Measurements from ENCODE around the gene PDILT.

Gene PDILT

GRCh38 chr16:20401475-20402016, 3.0 kb downstream of the PDILT start:
- DNase-seq, result no peak

DNA sequence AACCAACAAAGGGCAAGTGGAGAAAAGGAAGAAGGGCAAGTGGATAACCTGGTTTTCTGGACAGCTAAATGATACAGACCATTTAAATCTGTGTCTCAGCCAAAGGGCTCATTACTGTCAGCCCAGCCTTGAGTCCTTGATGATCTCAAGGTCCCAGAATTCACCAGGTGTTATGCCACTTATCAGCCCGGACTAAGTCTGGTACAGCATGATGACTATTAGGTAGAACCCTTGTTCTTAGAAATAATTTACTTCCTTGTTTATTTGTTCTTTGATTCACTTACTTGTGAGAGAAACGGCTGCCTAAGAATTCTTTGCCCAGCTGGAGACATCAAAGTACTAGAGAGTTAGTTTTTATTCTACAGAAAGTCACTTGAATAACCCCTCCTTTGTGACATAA, 3.5 kb downstream of the PDILT start:
- no peak for DNase-seq

DNA sequence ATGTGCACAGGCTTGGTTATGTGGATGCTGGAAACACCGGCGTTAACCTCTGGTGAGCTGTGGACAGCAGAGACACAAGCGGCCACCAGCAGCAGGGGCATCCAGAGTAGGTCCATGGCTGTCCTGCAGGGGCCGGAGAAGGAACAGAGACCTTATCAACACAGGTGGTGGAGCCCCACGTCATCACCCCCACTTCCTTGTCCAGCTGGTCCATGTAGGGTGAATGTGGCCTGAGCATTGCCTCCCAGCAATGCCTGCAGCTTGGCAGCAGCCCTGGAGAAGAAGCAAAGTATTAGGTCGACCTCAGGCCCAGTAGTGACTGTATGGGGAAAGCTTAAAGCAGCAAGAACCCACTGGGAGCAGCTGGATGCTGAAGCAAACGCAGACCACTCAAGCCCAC, 5.4 kb downstream of the PDILT start:
- DNase-seq, result no peak

GRCh38 chr16:20398603-20399002, 5.9 kb downstream of the PDILT start:
- no peak for DNase-seq

GRCh38 chr16:20397468-20398074, 7.0 kb downstream of the PDILT start:
- DNase-seq, result no peak

GRCh38 chr16:20396846-20397467, 7.6 kb downstream of the PDILT start:
- no peak for DNase-seq

GRCh38 chr16:20395946-20396345, 8.6 kb downstream of the PDILT start:
- DNase-seq, result no peak

- no peak for DNase-seq
These were observed 10.5 kb downstream of the PDILT start for GRCh38 chr16:20393801-20394577.

- no peak for DNase-seq
These were observed 13.5 kb downstream of the PDILT start for GRCh38 chr16:20391045-20391444.

DNA sequence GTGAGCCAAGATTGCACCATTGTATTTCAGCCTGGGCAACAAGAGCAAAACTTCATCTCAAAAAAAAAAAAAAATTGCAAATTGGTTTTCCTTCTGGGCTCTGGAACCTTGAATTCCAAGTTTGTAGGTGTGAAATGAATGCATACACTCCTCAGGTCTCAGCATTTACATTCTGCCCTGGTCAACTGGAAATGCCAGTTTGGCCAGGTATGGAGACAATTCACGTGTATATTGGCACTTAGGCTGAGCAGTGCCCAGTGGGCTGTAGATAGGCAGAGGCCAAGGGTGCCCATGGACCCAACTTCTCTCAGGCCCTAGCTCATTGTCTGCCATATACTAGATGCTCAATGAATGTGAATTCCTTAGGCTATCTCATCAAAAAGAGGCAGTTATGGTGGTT, 15.7 kb downstream of the PDILT start:
- DNase-seq, result no peak

- DNase-seq, result no peak
These were observed 16.6 kb downstream of the PDILT start for GRCh38 chr16:20387978-20388377.

GRCh38 chr16:20385844-20386832, 18.4 kb downstream of the PDILT start:
- peak; percentile 47 for DNase-seq

DNA sequence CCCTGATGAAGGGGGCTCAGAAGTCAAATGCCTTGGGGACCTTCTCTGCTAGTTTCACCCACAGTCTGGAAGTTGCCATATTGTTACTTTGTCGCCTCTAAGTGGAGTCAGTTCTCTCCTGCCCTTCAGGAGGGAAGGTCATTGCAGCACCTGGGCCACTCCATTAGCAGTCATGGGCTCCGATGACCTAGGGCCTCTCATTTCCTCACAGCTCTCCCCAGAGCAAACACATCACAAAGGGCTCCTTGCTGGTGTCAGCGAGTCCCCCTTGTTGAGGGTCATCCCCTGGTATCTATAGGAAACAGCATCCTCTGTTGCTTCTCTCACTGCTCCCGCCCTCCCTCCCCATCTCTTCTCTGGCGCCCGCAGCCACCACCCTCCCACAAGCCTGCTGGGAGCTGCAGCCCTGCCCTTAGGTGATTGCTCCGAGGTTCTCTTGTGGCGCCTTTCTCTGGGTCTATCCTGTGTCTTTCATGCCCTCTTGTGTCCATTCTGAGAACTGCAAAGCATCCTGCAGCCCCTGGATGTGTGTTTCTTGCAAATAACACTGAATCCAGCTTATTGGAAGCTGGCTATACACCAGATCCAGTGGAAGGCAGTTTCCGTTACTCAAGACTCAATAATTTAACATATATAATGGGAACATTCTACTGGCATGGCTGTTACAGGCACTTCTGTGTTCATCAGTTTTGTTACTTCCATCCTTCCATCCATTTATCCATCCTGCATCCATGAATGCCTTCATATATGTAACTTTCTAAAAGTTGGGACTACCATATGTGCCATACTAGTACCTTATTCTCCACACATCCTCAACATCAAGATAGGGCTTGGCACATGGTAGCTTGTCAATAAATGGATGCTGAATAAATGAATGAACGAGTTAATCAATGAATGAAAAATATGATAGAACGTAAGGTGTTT, 21.2 kb downstream of the PDILT start:
- peak; percentile 6 for DNase-seq

GRCh38 chr16:20382202-20382948, 22.2 kb downstream of the PDILT start:
- DNase-seq, result no peak

GRCh38 chr16:20380782-20381181, 23.8 kb downstream of the PDILT start:
- no peak for DNase-seq

DNA sequence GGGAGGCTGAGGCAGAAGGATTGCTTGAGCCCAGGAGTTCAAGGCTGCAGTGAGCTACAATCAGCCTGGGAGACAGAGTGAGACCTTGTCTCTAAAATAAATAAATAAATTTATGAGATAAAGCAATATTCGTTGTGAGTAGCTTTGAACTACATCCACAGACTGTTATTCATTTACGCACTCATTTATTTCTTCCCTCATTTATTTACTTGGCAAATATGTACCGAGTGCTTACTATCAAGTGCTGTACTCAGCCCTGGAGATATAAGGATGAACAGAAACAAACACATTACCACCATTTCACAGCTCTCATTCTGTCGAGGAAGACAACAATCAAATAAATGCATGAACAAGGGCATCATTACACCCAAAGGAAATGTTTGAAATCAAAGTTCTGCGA, 27.4 kb downstream of the PDILT start:
- no peak for DNase-seq

DNA sequence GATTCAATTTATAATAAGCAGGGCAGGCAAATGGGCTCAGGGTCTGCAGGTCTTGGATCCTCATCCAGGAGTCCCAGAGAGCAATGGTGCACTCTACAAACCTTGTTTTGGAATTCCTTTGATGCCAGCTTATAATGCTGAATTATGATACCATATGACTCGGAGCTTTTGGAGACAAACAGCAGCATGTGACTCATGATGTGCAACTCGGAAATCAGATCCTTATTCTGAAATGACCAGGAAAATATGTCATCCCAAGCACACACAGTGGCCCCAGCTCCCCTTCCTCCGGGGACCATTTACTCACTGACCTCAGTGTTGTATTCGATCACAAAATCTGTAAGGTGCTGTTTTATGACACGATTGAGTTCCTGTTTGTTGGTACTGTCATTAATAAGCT, 31.8 kb downstream of the PDILT start:
- DNase-seq, result no peak

- no peak for DNase-seq
These were observed 35.0 kb downstream of the PDILT start for GRCh38 chr16:20369452-20370054.

DNA sequence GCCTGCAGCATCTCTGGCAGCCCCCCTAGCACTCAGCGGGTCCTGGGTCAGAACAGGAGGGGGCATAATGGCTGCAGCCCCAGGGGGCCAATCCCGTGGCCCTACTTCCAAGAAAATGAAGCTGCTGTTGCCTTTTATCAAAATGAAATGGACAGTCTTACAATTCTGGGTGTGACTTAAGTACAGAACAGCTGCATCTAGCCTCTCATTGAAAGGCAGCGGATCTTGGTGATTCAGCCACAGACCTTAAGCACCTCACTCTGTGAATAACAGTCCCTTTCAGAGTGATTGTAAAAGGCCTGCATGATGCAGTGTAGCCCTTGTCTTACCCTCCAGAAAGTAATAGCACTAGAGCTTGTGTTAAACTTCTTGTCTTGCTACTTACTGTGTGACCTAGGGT, 40.5 kb downstream of the PDILT start:
- DNase-seq, result no peak

DNA sequence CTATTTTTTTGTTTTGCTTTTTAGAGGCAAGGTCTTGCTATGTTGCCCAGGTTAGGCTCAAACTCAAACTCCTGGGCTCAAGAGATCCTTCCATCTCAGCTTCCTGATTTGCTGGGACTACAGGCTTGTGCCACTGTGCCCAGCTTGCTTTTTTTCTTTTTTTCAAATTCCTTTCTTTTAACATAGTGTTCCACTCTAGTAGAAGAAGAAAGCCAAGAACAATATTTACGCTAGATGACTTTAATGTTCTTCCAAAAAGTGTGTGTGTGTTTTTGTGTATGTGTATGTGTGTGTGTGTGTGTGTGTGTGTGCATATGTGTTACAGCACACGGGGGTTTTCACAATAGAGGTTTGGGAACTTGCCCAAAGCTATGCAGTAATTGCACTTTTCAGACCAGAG, 41.3 kb downstream of the PDILT start:
- DNase-seq, result no peak
